Astrocyte of the spinal cord (primary cell): ENCODE measurements around the gene AMOTL1.
A peak's percentile ranks its signal among the peaks of the same experiment; 100 is the strongest.

ENCODE experiments used
- DNase-seq: peaks from one replicate; pipeline ENCODE4 v3.0.0; 2011; ENCODE audit warnings: low read depth, low spot score
- H3K4me3 ChIP-seq: 2 replicates; pipeline ENCODE4 v1.5.1; 2011; ENCODE audit warnings: low read depth, mild to moderate bottlenecking, low read length, moderate library complexity
- CTCF ChIP-seq: IDR thresholded peaks from 2 replicates; pipeline ENCODE4 v1.5.1; 2012; ENCODE audit warnings: low read depth, mild to moderate bottlenecking, low read length, inconsistent platforms
- in situ Hi-C: cut with HindIII; loops from 2 replicates; pipeline ENCODE4 v1.10.0; 2017; ENCODE audit warnings: low sequenced_read_pairs

AMOTL1 gene

DNA sequence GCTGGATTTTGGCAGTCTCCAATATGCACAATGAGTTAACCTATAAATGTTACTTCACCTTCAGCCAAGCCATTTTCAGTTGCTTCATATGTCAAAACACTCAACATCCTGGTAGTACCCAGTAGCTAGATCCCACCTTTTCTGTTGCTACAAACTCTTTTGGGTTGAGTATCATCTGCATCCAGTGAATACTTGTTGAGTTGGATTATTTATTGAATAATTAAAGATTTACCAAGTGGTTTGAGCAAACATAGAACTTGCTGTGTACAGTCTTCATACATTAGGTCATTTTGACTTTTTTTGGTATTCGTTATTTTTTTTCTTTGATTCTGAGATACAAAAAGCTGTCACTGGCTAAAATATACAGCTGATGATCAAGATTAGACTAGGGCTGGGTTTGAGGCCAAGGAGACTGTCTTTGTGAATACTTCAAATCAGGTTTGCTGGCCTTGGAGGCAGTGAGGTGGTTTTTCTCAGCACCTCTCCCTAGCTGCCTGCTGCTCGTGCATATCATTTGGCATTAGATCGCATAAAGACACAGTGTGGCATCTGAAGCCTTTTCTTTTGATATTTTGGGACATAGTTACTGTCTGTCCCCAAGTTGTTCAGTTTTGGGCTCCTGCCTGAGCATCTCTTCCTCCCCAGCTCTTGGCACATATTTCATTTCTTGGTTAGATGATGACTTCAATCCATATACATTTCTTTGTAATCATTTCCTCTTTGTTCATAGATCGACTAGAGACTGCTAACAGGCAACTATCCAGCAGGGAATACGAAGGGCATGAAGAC is 62.8 kb downstream of the AMOTL1 start:
- H3K4me3 ChIP-seq, result no peak overlapping the region
- DNase-seq, result peak; percentile 22
- in situ Hi-C loops, result no loop called here
- no peak for TF ChIP-seq CTCF

GRCh38 chr11:94831529-94831928 is 63.4 kb downstream of the AMOTL1 start:
- TF ChIP-seq CTCF, result no peak
- H3K4me3 ChIP-seq, result no peak overlapping the region
- no peak for DNase-seq
- in situ Hi-C loops, result no loop called here

GRCh38 chr11:94832604-94833235 is 64.6 kb downstream of the AMOTL1 start:
- in situ Hi-C loops, result no loop called here
- no peak overlapping the region for H3K4me3 ChIP-seq
- no peak for TF ChIP-seq CTCF
- DNase-seq, result no peak

- no peak overlapping the region for H3K4me3 ChIP-seq
- DNase-seq, result peak; percentile 35
- TF ChIP-seq CTCF, result no peak
- in situ Hi-C loops, result no loop called here
These were observed 66.9 kb downstream of the AMOTL1 start for GRCh38 chr11:94834911-94835593.

GRCh38 chr11:94835594-94835927 is 67.4 kb downstream of the AMOTL1 start:
- TF ChIP-seq CTCF, result no peak
- in situ Hi-C loops, result no loop called here
- no peak overlapping the region for H3K4me3 ChIP-seq
- DNase-seq, result peak; percentile 35

DNA sequence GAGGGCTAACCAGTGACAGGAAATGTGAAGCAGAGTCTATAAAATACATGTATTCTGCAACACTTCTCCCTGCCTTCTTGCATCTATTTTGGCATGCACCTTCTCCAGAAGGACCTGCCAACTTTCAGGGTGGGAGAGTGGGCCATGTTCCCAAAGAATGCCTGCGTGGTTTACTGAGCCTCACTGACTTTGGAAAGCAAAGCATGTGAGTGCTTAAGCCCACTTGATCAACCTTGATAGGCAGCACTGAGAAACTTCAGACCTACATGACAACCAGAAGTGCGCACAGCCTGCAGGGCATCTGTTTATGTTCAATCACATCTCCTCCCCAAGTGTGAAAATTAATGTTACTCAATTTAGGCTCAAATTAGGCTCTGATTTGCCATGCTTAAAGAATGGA is 69.2 kb downstream of the AMOTL1 start:
- TF ChIP-seq CTCF, result no peak
- DNase-seq, result no peak
- in situ Hi-C loops, result no loop called here
- H3K4me3 ChIP-seq, result no peak overlapping the region
